OCI-LY3 (cell line): Measurements from ENCODE around the gene MGME1.

Experiments used
- H2AFZ ChIP-seq: fragments of 200-600, 300-600 bp; shearing (Covaris generic); 2 replicates; pipeline ENCODE4 v1.6.0; 2014; ENCODE audit warnings: antibody characterized with exemption, low read depth, low read length
- H3K27ac ChIP-seq: fragments of 200-600, 300-600 bp; sonication (generic); 2 replicates; pipeline ENCODE4 v1.5.1; 2014; ENCODE audit warnings: mild to moderate bottlenecking, low read length, moderate library complexity, mixed read lengths
- H3K27me3 ChIP-seq: fragments of 200-600, 300-600 bp; sonication (generic); 2 replicates; pipeline ENCODE4 v1.6.1; 2014; ENCODE audit warnings: low read depth, low read length, mixed read lengths
- H3K36me3 ChIP-seq: fragments of 200-600, 300-600 bp; sonication (generic); replicated peaks from 2 replicates; pipeline ENCODE3; 2014; ENCODE audit warnings: low read depth, low read length, mixed read lengths
- H3K4me1 ChIP-seq: fragments of 300-600, 200-600 bp; sonication (generic); 2 replicates; pipeline ENCODE4 v1.6.1; 2014; ENCODE audit warnings: low read length, mixed read lengths
- H3K4me2 ChIP-seq: fragments of 200-600, 300-600 bp; sonication (generic); 2 replicates; pipeline ENCODE4 v1.6.1; 2014; ENCODE audit warnings: low read length, mixed read lengths
- H3K4me3 ChIP-seq: fragments of 300-600, 200-600 bp; sonication (generic); 2 replicates; pipeline ENCODE4 v1.5.1; 2014; ENCODE audit warnings: antibody characterized with exemption, mild to moderate bottlenecking, low read length, moderate library complexity
- H3K79me2 ChIP-seq: fragments of 300-600, 200-600 bp; shearing (Covaris generic); 2 replicates; pipeline ENCODE4 v1.6.1; 2014; ENCODE audit warnings: mild to moderate bottlenecking, low read length, mixed read lengths
- H3K9ac ChIP-seq: fragments of 300-600, 200-600 bp; shearing (Covaris generic); 2 replicates; pipeline ENCODE4 v1.6.0; 2014; ENCODE audit warnings: mild to moderate bottlenecking, low read length, moderate library complexity
- H3K9me3 ChIP-seq: fragments of 200-600, 300-600 bp; shearing (Covaris generic); 2 replicates; pipeline ENCODE4 v1.6.1; 2014; ENCODE audit warnings: low read length, mixed read lengths; ENCODE audit not compliant: insufficient read depth
- H4K20me1 ChIP-seq: fragments of 200-600, 300-600 bp; sonication (generic); 2 replicates; pipeline ENCODE4 v1.6.1; 2016; ENCODE audit warnings: low read length, mixed read lengths; ENCODE audit not compliant: insufficient read depth
- CTCF ChIP-seq: fragments of 200-600, 300-600 bp; sonication (generic); IDR thresholded peaks from 2 replicates; pipeline ENCODE4 v1.5.1; 2014; ENCODE audit warnings: antibody characterized with exemption, low read length, low read depth
- EZH2phosphoT487 ChIP-seq: fragments of 200-600 bp; shearing (Covaris generic); IDR thresholded peaks from 2 replicates; pipeline ENCODE4 v1.6.1; 2018; ENCODE audit warnings: antibody characterized with exemption, mixed run types, low read depth

Gene MGME1

GRCh38 chr20:18014411-18014810, 45.6 kb downstream of the MGME1 start:
- Histone ChIP-seq H3K27ac (no peak overlapping the region), H3K79me2 (no peaks in the 10 kb centered on the region), H3K27me3 (0 out of 2 replicates have a peak, but pooled peaks cover 5% of the 10 kb centered on the region), H3K4me1 (no peaks in the 10 kb centered on the region), H3K9me3 (no peaks in the 10 kb centered on the region), H3K9ac (no peak overlapping the region), H3K4me3 (no peak overlapping the region), H3K4me2 (no peak overlapping the region), H3K36me3 (no peaks in the 10 kb centered on the region), H4K20me1 (no peaks in the 10 kb centered on the region), H2AFZ (no peak overlapping the region)
- no peak for TF ChIP-seq CTCF
- no peak for TF ChIP-seq EZH2phosphoT487

- H3K27me3 ChIP-seq = 0 out of 2 replicates have a peak, but pooled peaks cover 5% of the 10 kb centered on the region
- no peak for TF ChIP-seq EZH2phosphoT487
- no peaks in the 10 kb centered on the region for H3K36me3 ChIP-seq
- H3K27ac ChIP-seq = no peak overlapping the region
- no peaks in the 10 kb centered on the region for H3K79me2 ChIP-seq
- no peak overlapping the region for H3K4me3 ChIP-seq
- H3K4me1 ChIP-seq = no peaks in the 10 kb centered on the region
- no peak overlapping the region for H3K4me2 ChIP-seq
- H3K9ac ChIP-seq = no peak overlapping the region
- H3K9me3 ChIP-seq = no peaks in the 10 kb centered on the region
- H2AFZ ChIP-seq = no peak overlapping the region
- no peaks in the 10 kb centered on the region for H4K20me1 ChIP-seq
Observed at GRCh38 chr20:18016772-18017171, 48.0 kb downstream of the MGME1 start.

- TF ChIP-seq CTCF = no peak
- no peak for TF ChIP-seq EZH2phosphoT487
- no peaks in the 10 kb centered on the region for H3K4me1 ChIP-seq
- no peak overlapping the region for H3K4me3 ChIP-seq
Observed at GRCh38 chr20:18018100-18018499, 49.3 kb downstream of the MGME1 start.

GRCh38 chr20:18019068-18019467, 50.2 kb downstream of the MGME1 start:
- 0 out of 2 replicates have a peak, but pooled peaks cover 5% of the 10 kb centered on the region for H3K27me3 ChIP-seq
- no peak overlapping the region for H2AFZ ChIP-seq
- peak; percentile 77 for TF ChIP-seq CTCF
- no peak for TF ChIP-seq EZH2phosphoT487
- no peaks in the 10 kb centered on the region for H4K20me1 ChIP-seq
- H3K27ac ChIP-seq = no peak overlapping the region
- H3K4me3 ChIP-seq = no peak overlapping the region
- no peaks in the 10 kb centered on the region for H3K4me1 ChIP-seq
- H3K9me3 ChIP-seq = no peaks in the 10 kb centered on the region
- no peaks in the 10 kb centered on the region for H3K79me2 ChIP-seq
- H3K9ac ChIP-seq = no peak overlapping the region
- no peak overlapping the region for H3K4me2 ChIP-seq
- H3K36me3 ChIP-seq = no peaks in the 10 kb centered on the region

More at GRCh38 chr20:18018100-18018499, 49.3 kb downstream of the MGME1 start:
- H3K27ac ChIP-seq = no peak overlapping the region
- H3K79me2 ChIP-seq = no peaks in the 10 kb centered on the region
- 0 out of 2 replicates have a peak, but pooled peaks cover 5% of the 10 kb centered on the region for H3K27me3 ChIP-seq
- H3K9me3 ChIP-seq = no peaks in the 10 kb centered on the region
- no peak overlapping the region for H3K4me2 ChIP-seq
- H3K9ac ChIP-seq = no peak overlapping the region
- H4K20me1 ChIP-seq = no peaks in the 10 kb centered on the region
- no peak overlapping the region for H2AFZ ChIP-seq
- H3K36me3 ChIP-seq = no peaks in the 10 kb centered on the region
